A204.1 (cell line): Measurements from ENCODE around the gene OBSL1.

ENCODE experiments used
- FAIRE-seq: peaks from 2 replicates; lab custom pipeline; 2012; peaks lifted over from hg19 to GRCh38; lab: Jason Lieb, UNC

Gene OBSL1

GRCh38 chr2:219548990-219549389, 22.3 kb downstream of the OBSL1 start:
- no peak for FAIRE-seq

- FAIRE-seq: no peak
Measured at GRCh38 chr2:219547621-219548020, 23.7 kb downstream of the OBSL1 start.

GRCh38 chr2:219545943-219546352, 25.4 kb downstream of the OBSL1 start:
- FAIRE-seq: no peak

DNA sequence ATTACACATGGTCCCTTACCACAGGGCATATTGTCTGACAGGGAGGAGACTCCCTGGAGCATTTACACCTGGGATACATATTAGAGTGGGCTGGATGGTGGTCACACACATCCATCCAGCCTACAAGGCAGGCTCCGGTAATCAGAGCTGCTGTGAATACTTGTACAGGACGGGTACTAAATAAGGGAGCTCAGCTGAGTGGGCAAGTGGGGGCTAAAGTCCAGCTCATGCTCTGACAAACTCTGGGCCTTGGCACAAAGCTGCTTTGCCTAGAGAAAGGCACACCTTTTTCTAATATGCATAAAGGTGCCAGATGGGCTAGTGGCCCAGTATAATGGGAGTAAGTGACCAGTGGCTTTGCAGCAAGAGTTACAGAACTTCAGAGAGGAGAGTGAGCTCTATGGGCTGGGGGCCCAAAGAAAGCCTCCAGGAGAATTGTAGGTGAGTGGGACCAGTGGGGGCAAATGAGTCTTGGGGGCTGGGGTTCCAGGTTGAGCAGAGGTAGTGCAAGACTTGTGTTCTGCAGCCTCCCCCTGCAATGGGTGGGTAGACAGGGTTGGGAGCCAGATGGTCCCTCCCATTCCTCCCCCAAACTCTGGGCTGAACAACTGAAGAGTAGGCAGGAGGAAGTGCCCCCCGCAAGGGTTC, 25.9 kb downstream of the OBSL1 start:
- FAIRE-seq: no peak

- no peak for FAIRE-seq
Measured at GRCh38 chr2:219544567-219544966, 26.8 kb downstream of the OBSL1 start.

- peak; percentile 96 for FAIRE-seq
Measured at GRCh38 chr2:219543596-219544358, 27.6 kb downstream of the OBSL1 start, which contains the start of the genes CHPF and TMEM198. TSS of gene CHPF (minus strand) at chr2:219543809. CDS start at chr2:219543538, 271 bp downstream. TSS of gene TMEM198 (plus strand) at chr2:219544028. CDS start at chr2:219544728, 700 bp downstream.

- no peak for FAIRE-seq
Measured at GRCh38 chr2:219542931-219543595, 28.3 kb downstream of the OBSL1 start.

DNA sequence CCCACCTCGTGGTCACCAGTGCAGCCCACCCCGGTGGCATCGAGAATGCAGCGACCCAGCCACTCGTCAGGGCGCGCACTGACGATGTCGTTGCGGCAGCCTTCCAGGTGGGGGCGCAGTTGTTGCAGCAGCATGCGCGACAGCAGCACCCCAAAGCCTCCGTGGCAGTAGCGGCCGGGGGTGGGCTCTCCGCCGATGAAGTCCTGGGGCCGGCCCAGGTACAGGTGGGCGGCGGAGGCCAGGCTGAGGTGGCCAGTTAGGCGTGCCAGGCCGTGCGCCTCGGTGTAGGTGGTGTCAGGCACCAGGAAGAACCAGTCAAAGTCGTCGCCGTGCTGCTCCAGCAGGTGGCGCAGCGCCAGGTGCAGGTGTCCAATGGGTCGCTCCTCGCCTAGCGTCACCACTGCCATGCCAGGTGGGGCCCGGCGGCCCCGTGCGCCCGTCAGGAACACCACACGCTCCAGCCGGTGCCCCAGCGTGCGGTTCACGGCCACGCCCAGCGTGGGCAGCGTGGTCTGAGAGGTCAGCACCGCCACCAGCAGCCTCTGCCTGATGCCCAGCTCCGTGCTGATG, 29.6 kb downstream of the OBSL1 start:
- FAIRE-seq: no peak

GRCh38 chr2:219540784-219541504, 30.4 kb downstream of the OBSL1 start:
- FAIRE-seq: no peak

DNA sequence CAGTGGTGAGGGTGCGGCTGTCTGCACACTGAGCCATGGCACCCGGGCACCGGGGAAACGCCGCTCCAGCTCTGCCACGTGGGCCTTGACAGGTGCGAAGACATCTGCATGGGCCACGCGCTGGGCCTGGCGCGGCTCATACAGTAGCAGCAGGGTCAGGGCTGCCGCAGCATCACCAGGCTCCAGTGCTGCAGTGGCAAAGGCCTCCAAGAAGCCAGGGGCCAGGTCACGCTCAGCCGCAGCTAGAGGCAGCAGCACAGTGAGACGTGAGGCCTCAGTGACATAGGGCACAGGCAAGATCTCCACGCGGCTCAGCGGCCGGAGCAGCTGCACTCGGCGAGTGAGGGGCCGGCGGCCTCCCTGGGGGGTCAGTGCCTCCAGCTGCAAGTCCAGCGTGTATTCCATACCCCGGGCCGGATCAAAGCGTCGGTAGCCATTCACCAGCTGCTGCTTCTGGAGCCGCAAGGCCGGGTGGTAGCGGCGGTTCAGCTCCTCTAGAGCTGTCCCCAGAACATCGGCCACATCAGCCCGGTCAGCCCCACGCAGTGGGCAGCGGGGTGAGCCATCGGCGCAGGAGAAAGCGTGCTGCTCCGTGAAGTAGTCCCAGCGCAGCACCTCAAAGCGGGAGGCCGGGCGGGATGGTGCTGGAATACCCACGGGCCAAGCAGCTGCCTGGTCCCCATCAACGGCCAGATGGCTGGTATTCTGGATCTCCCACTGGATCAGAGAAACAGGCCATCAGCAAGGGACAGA, 31.2 kb downstream of the OBSL1 start:
- no peak for FAIRE-seq

DNA sequence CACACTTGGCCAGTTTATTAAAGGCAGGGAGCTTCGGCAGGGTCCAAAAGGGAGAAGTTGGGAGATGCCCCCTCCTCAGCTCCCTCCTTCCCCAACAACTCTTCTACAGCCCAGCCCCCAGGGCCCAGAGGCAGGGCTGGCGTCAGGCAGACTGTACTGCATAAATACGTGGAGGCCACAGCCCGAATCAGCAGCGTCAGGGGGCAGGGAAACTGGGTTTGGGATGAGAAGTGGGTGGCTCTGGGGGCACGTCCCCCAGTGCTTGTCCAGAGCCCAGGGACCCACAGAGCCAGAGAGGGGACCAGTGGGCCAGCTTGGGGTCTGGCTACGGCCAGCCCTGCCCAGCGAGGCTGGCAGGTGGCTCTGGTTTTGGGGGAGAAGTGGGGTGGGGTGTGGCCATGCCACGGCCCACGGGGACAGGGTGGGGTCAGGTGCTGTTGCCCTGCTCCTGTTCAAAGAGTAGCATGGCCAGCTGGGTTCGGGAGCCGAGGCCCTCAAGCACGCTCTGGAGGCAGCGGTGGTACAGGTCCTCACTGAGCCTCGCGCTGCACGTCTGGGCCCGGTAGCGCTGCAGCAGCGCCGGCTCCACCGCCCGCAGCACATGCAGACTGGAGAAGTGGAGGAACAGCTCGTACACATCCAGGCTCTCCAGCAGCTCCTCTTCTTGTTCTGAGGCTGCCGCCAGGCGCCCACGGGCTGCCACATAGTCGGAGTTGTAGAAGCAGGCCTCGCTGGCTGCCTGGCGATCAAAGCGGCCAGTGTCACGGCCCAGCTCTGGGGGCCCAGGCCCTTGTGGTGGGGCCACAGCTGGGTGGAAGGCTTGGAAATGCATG, 32.2 kb downstream of the OBSL1 start:
- FAIRE-seq: no peak

- FAIRE-seq: no peak
Measured at GRCh38 chr2:219538504-219538951, 32.8 kb downstream of the OBSL1 start.

- no peak for FAIRE-seq
Measured at GRCh38 chr2:219537657-219538488, 33.5 kb downstream of the OBSL1 start.

- no peak for FAIRE-seq
Measured at GRCh38 chr2:219536967-219537366, 34.4 kb downstream of the OBSL1 start.

GRCh38 chr2:219536425-219536824, 34.9 kb downstream of the OBSL1 start:
- no peak for FAIRE-seq

DNA sequence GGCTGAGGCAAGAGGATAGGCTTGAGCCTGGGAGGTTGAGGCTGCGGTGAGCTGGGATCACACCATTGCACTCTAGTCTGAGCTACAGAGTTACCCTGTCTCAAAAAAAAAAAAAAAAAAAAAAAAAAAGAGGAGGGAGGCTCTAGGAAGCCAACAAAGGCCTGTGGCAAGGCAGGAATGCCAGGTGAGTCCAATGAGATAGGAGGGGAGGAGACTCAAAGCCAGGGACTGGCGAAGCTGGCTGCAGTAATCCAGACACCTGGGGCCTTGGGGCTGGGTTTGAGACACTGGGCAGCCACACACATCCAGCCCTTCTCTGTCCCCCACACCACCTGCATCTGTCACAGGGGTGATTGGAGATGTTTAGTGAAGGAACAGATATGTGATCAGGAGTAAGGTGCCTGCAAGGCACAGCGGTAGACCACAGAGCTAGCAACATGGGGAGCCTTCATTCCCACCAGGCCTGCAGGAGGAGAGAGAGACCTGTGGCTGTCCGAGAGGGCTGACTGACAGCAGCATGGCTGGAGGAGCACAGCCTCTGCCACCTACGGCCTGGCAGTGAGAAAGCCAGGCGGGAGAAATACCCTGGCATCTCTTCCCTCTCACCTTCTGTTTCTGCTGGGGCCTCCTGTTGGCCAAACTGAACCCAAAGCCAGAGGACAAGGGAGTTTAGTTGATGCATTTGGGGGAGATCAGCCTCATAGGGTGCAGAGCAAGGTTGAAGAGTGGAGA, 37.2 kb downstream of the OBSL1 start:
- no peak for FAIRE-seq

GRCh38 chr2:219532378-219532649, 39.0 kb downstream of the OBSL1 start:
- FAIRE-seq: no peak

DNA sequence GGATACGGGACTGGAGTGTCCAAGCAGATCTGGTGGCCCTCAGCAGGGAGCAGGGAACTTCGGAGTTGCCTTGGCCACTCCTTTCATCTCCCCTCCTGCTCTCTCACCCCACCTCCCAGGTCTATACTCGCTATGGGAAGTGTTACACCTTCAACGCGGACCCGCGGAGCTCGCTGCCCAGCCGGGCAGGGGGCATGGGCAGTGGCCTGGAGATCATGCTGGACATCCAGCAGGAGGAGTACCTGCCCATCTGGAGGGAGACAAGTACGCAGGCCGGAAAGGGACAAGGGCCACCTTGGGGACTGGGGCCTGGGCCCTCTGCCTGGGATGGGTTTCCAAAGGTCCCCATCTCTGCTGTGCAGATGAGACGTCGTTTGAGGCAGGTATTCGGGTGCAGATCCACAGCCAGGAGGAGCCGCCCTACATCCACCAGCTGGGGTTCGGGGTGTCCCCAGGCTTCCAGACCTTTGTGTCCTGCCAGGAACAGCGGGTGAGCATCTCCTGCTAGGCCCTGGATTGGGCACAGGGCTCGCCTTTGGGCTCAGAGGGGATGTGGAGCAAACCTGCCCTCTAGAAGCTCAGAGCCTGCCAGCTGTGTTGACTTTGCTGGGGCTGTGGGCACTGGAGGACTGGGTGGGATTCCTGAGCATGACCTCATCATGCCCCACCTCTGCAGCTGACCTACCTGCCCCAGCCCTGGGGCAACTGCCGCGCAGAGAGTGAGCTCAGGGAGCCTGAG, 39.5 kb downstream of the OBSL1 start:
- FAIRE-seq: no peak
